DOHH2 (cell line): ENCODE data around the gene RGS8.

Source experiments
- H3F3A ChIP-seq: fragments of 200-600 bp; sonication (generic), shearing (Covaris generic); 2 replicates; pipeline ENCODE4 v1.6.0; 2016; ENCODE audit warnings: antibody characterized with exemption, mild to moderate bottlenecking; ENCODE audit not compliant: control insufficient read depth, insufficient read depth
- H3K27ac ChIP-seq: fragments of 200-600 bp; sonication (generic); 2 replicates; pipeline ENCODE4 v1.5.1; 2014; ENCODE audit warnings: low read depth, mild to moderate bottlenecking, low read length, moderate library complexity
- H3K27me3 ChIP-seq: fragments of 200-600 bp; sonication (generic); 2 replicates; pipeline ENCODE4 v1.6.1; 2014; ENCODE audit warnings: mild to moderate bottlenecking, low read length, mixed read lengths; ENCODE audit not compliant: control insufficient read depth
- H3K36me3 ChIP-seq: fragments of 200-600 bp; sonication (generic); 2 replicates; pipeline ENCODE4 v1.6.1; 2014; ENCODE audit warnings: mild to moderate bottlenecking, low read length, moderate library complexity, mixed read lengths; ENCODE audit not compliant: control insufficient read depth
- H3K4me1 ChIP-seq: fragments of 200-600 bp; sonication (generic); 2 replicates; pipeline ENCODE4 v1.6.1; 2014; ENCODE audit warnings: mild to moderate bottlenecking, low read length, mixed read lengths; ENCODE audit not compliant: control insufficient read depth
- H3K4me2 ChIP-seq: fragments of 200-600 bp; sonication (generic); 2 replicates; pipeline ENCODE4 v1.6.0; 2014; ENCODE audit warnings: mild to moderate bottlenecking, low read length, moderate library complexity
- H3K4me3 ChIP-seq: fragments of 200-600 bp; sonication (generic); 2 replicates; pipeline ENCODE4 v1.5.1; 2014; ENCODE audit warnings: mild to moderate bottlenecking, low read length, mixed read lengths
- H3K79me2 ChIP-seq: fragments of 200-600 bp; sonication (generic); 2 replicates; pipeline ENCODE4 v1.6.1; 2014; ENCODE audit warnings: mild to moderate bottlenecking, low read length, mixed read lengths; ENCODE audit not compliant: control insufficient read depth
- H3K9me2 ChIP-seq: fragments of 200-600 bp; sonication (generic); replicated peaks from 2 replicates; pipeline ENCODE4 v1.6.1; 2014; ENCODE audit warnings: mild to moderate bottlenecking, low read length, mixed read lengths; ENCODE audit not compliant: control insufficient read depth
- H3K9me3 ChIP-seq: fragments of 200-600 bp; sonication (generic); 2 replicates; pipeline ENCODE4 v1.6.1; 2014; ENCODE audit warnings: antibody characterized with exemption, low read length, mixed read lengths; ENCODE audit not compliant: control insufficient read depth, insufficient read depth
- H4K20me1 ChIP-seq: fragments of 200-600 bp; sonication (generic); 2 replicates; pipeline ENCODE4 v1.6.0; 2014; ENCODE audit warnings: low read depth, mild to moderate bottlenecking, antibody characterized with exemption, low read length, moderate library complexity; ENCODE audit not compliant: control insufficient read depth, insufficient read depth
- CTCF ChIP-seq: fragments of 200-600 bp; sonication (generic); IDR thresholded peaks from one replicate; pipeline ENCODE4 v1.5.1; 2014; ENCODE audit warnings: antibody characterized with exemption, mild to moderate bottlenecking, low read depth, low read length; ENCODE audit not compliant: poor library complexity, severe bottlenecking
- EZH2phosphoT487 ChIP-seq: fragments of 200-600 bp; sonication (generic); IDR thresholded peaks from 2 replicates; pipeline ENCODE4 v1.6.1; 2017; ENCODE audit warnings: borderline replicate concordance, mild to moderate bottlenecking, antibody characterized with exemption, low read length, moderate library complexity, mixed read lengths

Gene RGS8

DNA sequence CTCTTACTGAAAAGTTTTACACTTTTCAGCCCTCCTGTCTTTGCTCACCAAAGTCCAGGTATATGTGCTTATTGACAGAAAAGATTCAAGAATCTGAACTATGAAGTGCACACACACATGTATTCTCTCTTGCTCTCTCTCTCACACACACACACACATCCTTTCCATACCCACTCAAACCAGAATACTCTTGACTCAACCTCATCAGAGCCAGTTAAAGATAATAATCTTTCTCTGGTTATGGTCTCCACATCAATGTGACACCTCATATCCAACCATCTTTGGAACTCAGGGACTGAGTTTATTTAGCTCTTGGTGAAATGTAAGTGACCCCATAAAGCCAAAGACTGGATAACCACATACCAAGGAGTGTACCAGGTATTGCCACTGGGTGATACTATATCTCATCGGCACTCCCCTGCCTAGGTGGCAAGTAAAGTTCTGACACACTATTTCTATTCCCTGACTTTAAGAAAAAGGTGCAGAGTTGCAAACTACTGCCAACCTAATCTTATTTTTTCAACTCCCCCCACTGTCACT, 24.9 kb upstream of the RGS8 start:
- Histone ChIP-seq H3K27me3 (no peaks in the 10 kb centered on the region), H3K27ac (no peak overlapping the region), H3K9me2 (no peaks in the 10 kb centered on the region), H3K9me3 (no peaks in the 10 kb centered on the region), H4K20me1 (no peaks in the 10 kb centered on the region), H3K36me3 (no peaks in the 10 kb centered on the region), H3K4me1 (no peaks in the 10 kb centered on the region), H3K79me2 (no peaks in the 10 kb centered on the region), H3K4me3 (no peak overlapping the region), H3K4me2 (no peak overlapping the region), H3F3A (no peaks in the 10 kb centered on the region)
- TF ChIP-seq CTCF (no peak), EZH2phosphoT487 (no peak)

- Histone ChIP-seq H4K20me1 (no peaks in the 10 kb centered on the region), H3K27me3 (no peaks in the 10 kb centered on the region), H3K4me3 (no peak overlapping the region), H3K4me2 (no peak overlapping the region), H3K9me3 (no peaks in the 10 kb centered on the region), H3F3A (no peaks in the 10 kb centered on the region), H3K9me2 (no peaks in the 10 kb centered on the region), H3K27ac (no peak overlapping the region), H3K4me1 (peaks cover 5% of the 10 kb centered on the region; the same call in 1 of the 2 replicates), H3K36me3 (no peaks in the 10 kb centered on the region), H3K79me2 (no peaks in the 10 kb centered on the region)
- TF ChIP-seq CTCF: no peak
- TF ChIP-seq EZH2phosphoT487: no peak
Observed at GRCh38 chr1:182707122-182707521, 22.7 kb upstream of the RGS8 start.

DNA sequence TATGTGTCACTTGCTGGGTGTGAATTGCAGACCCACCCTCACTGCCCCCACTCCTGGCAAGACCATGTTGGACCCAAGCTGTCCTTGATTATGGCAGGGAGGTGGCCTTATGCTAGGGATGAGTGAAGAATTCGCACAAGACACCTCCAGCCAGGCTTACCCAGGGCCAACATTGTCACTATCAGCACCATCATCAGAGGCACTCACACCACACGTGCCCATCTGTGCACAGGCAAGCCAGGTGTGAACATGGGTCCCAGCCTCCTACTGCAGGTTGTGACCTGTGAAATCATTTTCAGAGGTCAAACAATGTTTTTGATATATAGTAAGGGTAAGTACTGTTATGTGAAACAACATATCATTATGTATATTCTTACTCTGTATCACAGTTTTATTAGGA, 20.3 kb upstream of the RGS8 start:
- Histone ChIP-seq H3K9me2 (no peaks in the 10 kb centered on the region), H3K4me2 (no peak overlapping the region), H3K4me3 (no peak overlapping the region), H3K27ac (no peak overlapping the region), H3K79me2 (no peaks in the 10 kb centered on the region), H3K4me1 (peaks cover 5% of the 10 kb centered on the region; the same call in 1 of the 2 replicates), H3K36me3 (no peaks in the 10 kb centered on the region), H3K27me3 (no peaks in the 10 kb centered on the region), H4K20me1 (no peaks in the 10 kb centered on the region), H3K9me3 (no peaks in the 10 kb centered on the region), H3F3A (no peaks in the 10 kb centered on the region)
- no peak for TF ChIP-seq EZH2phosphoT487
- TF ChIP-seq CTCF: no peak
